ENCODE measurements around the gene HGFAC. TPM values are rescaled to one million over a fixed set of nuclear protein-coding genes. Genes with fewer than 3 reads are reported as not detected.

The HGFAC gene
- total and polyA plus RNA-seq, 2 experiments from 2014 or later, result not detected

GRCh38 chr4:3439391-3439790, 2.4 kb upstream of the HGFAC start:
- Histone ChIP-seq H3K9ac (no peak overlapping the region), H3K27me3 (replicated peaks; ENCODE audit: insufficient read depth) (no peaks in the 10 kb centered on the region), H3K79me2 (ENCODE audit: insufficient read depth) (no peaks in the 10 kb centered on the region), H3K4me2 (ENCODE audit: unreplicated experiment) (no peak overlapping the region), H3K9me3 (ENCODE audit: low read depth) (no peaks in the 10 kb centered on the region), H3K36me3 (ENCODE audit: low read depth) (no peaks in the 10 kb centered on the region), H2AFZ (no peak overlapping the region), H3K4me3 (no peak overlapping the region), H3K9me2 (ENCODE audit: insufficient read depth) (no peaks in the 10 kb centered on the region), H3K27ac (no peak overlapping the region), H4K20me1 (ENCODE audit: insufficient read depth) (no peaks in the 10 kb centered on the region), H3F3A (ENCODE audit: insufficient read depth) (no peaks in the 10 kb centered on the region), H3K4me1 (ENCODE audit: insufficient read depth) (peaks cover 11% of the 10 kb centered on the region)
- WGBS, 2 experiments (ENCODE audit: low coverage in 1 of 2, low lambda C conversion rate in 2 of 2, missing lambda C conversion rate in 2 of 2), result 86 to 87% methylated on average over 16 of the region's 16 CpGs
- in situ Hi-C loops (cut with MboI), result no loop called here
- TF ChIP-seq EZH2phosphoT487 (IDR thresholded peaks at IDR 0.05; ENCODE audit: insufficient read depth, low read depth) (no peak), EZH2 (IDR thresholded peaks at IDR 0.05; ENCODE audit: insufficient read depth, poor library complexity, severe bottlenecking) (no peak)
- no peak for DNase-seq

DNA sequence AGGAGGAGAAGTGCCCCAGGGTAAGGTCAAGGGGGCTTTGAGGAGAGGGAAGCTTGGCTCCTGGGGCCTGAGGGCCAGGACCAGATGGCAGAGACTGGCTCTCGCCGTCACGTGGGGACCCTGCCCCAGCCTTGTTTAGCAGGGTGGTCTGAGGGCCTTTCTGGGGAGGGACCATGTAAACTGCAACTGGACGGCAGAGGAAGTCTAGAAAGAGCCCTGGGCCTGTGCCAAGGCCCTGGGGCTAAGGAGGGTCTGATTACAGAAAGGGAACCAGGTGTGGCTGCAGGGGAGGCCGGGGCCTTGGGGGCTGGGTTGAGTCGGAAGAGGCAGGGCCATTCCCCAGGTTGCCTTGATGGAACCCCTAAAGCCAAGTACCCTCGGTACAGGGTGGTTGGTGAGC, 1.8 kb upstream of the HGFAC start:
- H3K4me1 ChIP-seq (ENCODE audit: insufficient read depth), result peaks cover 11% of the 10 kb centered on the region
- H2AFZ ChIP-seq, result no peak overlapping the region
- no peak overlapping the region for H3K4me2 ChIP-seq (ENCODE audit: unreplicated experiment)
- H3K27ac ChIP-seq, result no peak overlapping the region
- H3F3A ChIP-seq (ENCODE audit: insufficient read depth), result no peaks in the 10 kb centered on the region
- no peaks in the 10 kb centered on the region for H3K9me2 ChIP-seq (ENCODE audit: insufficient read depth)
- TF ChIP-seq EZH2phosphoT487 (IDR thresholded peaks at IDR 0.05; ENCODE audit: insufficient read depth, low read depth), result no peak
- no peak for TF ChIP-seq EZH2 (IDR thresholded peaks at IDR 0.05; ENCODE audit: insufficient read depth, poor library complexity, severe bottlenecking)
- DNase-seq, result no peak
- no peaks in the 10 kb centered on the region for H3K9me3 ChIP-seq (ENCODE audit: low read depth)
- 89 to 92% methylated on average over 7 of the region's 7 CpGs for WGBS, 2 experiments (ENCODE audit: low coverage in 1 of 2, low lambda C conversion rate in 2 of 2, missing lambda C conversion rate in 2 of 2)
- H3K36me3 ChIP-seq (ENCODE audit: low read depth), result no peaks in the 10 kb centered on the region
- H3K27me3 ChIP-seq (replicated peaks; ENCODE audit: insufficient read depth), result no peaks in the 10 kb centered on the region
- no peak overlapping the region for H3K9ac ChIP-seq
- no peak overlapping the region for H3K4me3 ChIP-seq
- in situ Hi-C loops (cut with MboI), result no loop called here
- no peaks in the 10 kb centered on the region for H3K79me2 ChIP-seq (ENCODE audit: insufficient read depth)
- H4K20me1 ChIP-seq (ENCODE audit: insufficient read depth), result no peaks in the 10 kb centered on the region

DNA sequence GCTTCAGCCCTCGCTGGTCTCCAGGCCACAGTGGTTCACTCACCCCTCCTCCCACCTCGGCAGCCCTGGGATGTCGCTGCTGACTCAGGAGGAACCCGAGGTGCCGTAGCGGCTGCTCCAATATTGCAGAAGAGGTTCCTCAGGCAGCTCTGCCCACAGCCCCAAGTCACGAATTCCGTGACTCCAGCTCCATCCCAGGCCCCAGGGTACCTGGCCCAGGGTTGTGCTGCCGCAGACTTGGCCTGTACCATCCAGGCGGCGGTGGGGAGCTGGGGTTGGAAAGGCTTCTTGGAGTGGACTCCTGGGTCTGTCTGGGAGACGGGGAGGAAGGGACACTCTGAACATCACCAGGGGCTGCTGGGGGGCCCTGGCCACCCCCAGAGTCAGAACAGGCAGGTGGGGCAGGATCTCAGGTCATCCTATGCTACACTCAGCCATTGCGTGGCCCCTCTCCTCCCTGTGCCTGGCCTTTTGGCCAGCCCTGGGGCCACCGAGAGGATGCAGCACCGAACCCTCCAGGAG, 728 bp upstream of the HGFAC start:
- H3K27me3 ChIP-seq (replicated peaks; ENCODE audit: insufficient read depth), result no peaks in the 10 kb centered on the region
- no peaks in the 10 kb centered on the region for H3K79me2 ChIP-seq (ENCODE audit: insufficient read depth)
- in situ Hi-C loops (cut with MboI), result no loop called here
- H3F3A ChIP-seq (ENCODE audit: insufficient read depth), result no peaks in the 10 kb centered on the region
- no peak overlapping the region for H2AFZ ChIP-seq
- no peaks in the 10 kb centered on the region for H3K36me3 ChIP-seq (ENCODE audit: low read depth)
- H3K4me1 ChIP-seq (ENCODE audit: insufficient read depth), result peaks cover 11% of the 10 kb centered on the region
- WGBS, 2 experiments (ENCODE audit: low coverage in 1 of 2, low lambda C conversion rate in 2 of 2, missing lambda C conversion rate in 2 of 2), result 44 to 55% methylated on average over 11 to 15 of the region's 15 CpGs
- no peaks in the 10 kb centered on the region for H3K9me2 ChIP-seq (ENCODE audit: insufficient read depth)
- peak; percentile 82 for DNase-seq
- TF ChIP-seq EZH2 (IDR thresholded peaks at IDR 0.05; ENCODE audit: insufficient read depth, poor library complexity, severe bottlenecking), result no peak
- no peak for TF ChIP-seq EZH2phosphoT487 (IDR thresholded peaks at IDR 0.05; ENCODE audit: insufficient read depth, low read depth)
- no peaks in the 10 kb centered on the region for H3K9me3 ChIP-seq (ENCODE audit: low read depth)
- H3K27ac ChIP-seq, result no peak overlapping the region
- no peak overlapping the region for H3K4me2 ChIP-seq (ENCODE audit: unreplicated experiment)
- H3K9ac ChIP-seq, result no peak overlapping the region
- H3K4me3 ChIP-seq, result no peak overlapping the region
- no peaks in the 10 kb centered on the region for H4K20me1 ChIP-seq (ENCODE audit: insufficient read depth)

GRCh38 chr4:3442460-3442958, 741 bp downstream of the HGFAC start:
- H2AFZ ChIP-seq, result no peak overlapping the region
- H3K4me1 ChIP-seq (ENCODE audit: insufficient read depth), result 0 out of 2 replicates have a peak, but pooled peaks cover under 1% of the 10 kb centered on the region
- H3K27me3 ChIP-seq (replicated peaks; ENCODE audit: insufficient read depth), result no peaks in the 10 kb centered on the region
- H3K9me2 ChIP-seq (ENCODE audit: insufficient read depth), result no peaks in the 10 kb centered on the region
- H3K36me3 ChIP-seq (ENCODE audit: low read depth), result no peaks in the 10 kb centered on the region
- H3K27ac ChIP-seq, result no peak overlapping the region
- H3K9ac ChIP-seq, result no peak overlapping the region
- no peaks in the 10 kb centered on the region for H4K20me1 ChIP-seq (ENCODE audit: insufficient read depth)
- no peak for TF ChIP-seq EZH2phosphoT487 (IDR thresholded peaks at IDR 0.05; ENCODE audit: insufficient read depth, low read depth)
- TF ChIP-seq EZH2 (IDR thresholded peaks at IDR 0.05; ENCODE audit: insufficient read depth, poor library complexity, severe bottlenecking), result no peak
- H3K4me3 ChIP-seq, result no peak overlapping the region
- H3F3A ChIP-seq (ENCODE audit: insufficient read depth), result no peaks in the 10 kb centered on the region
- no peaks in the 10 kb centered on the region for H3K79me2 ChIP-seq (ENCODE audit: insufficient read depth)
- DNase-seq, result no peak
- WGBS, 2 experiments (ENCODE audit: low coverage in 1 of 2, low lambda C conversion rate in 2 of 2, missing lambda C conversion rate in 2 of 2), result 76 to 83% methylated on average over 13 to 14 of the region's 14 CpGs
- H3K9me3 ChIP-seq (ENCODE audit: low read depth), result no peaks in the 10 kb centered on the region
- H3K4me2 ChIP-seq (ENCODE audit: unreplicated experiment), result no peak overlapping the region
- in situ Hi-C loops (cut with MboI), result no loop called here

Measured in GM23248 (cell line).